NT2/D1 (cell line): ENCODE measurements around the gene ZSCAN10.

Source experiments
- DNase-seq: peaks from one replicate; pipeline ENCODE4 v3.0.0-alpha.2; 2011; ENCODE audit warnings: low read depth, low spot score
- H3K27me3 ChIP-seq: 2 replicates; pipeline ENCODE4 v1.6.0; 2011; ENCODE audit warnings: mild to moderate bottlenecking; ENCODE audit not compliant: insufficient read length, insufficient read depth
- H3K36me3 ChIP-seq: 2 replicates; pipeline ENCODE4 v1.6.1; 2011; ENCODE audit warnings: mild to moderate bottlenecking, low read length, mixed read lengths; ENCODE audit not compliant: insufficient read depth, insufficient read length
- H3K4me1 ChIP-seq: 2 replicates; pipeline ENCODE4 v1.5.1; 2011; ENCODE audit not compliant: insufficient read depth, insufficient read length
- H3K4me3 ChIP-seq: 2 replicates; pipeline ENCODE4 v1.5.1; 2011; ENCODE audit warnings: low read depth; ENCODE audit not compliant: insufficient read length
- H3K9ac ChIP-seq: 2 replicates; pipeline ENCODE4 v1.6.0; 2011; ENCODE audit warnings: low read depth; ENCODE audit not compliant: insufficient read length
- H3K9me3 ChIP-seq: 2 replicates; pipeline ENCODE4 v1.5.1; 2011; ENCODE audit warnings: mild to moderate bottlenecking, low read length; ENCODE audit not compliant: insufficient read depth
- SUZ12 ChIP-seq: IDR thresholded peaks from 2 replicates; pipeline ENCODE4 v1.6.1; 2011; ENCODE audit not compliant: insufficient read length, insufficient read depth; ENCODE audit errors: extremely low read depth
- YY1 ChIP-seq: IDR thresholded peaks from 2 replicates; pipeline ENCODE4 v1.6.1; 2011; ENCODE audit not compliant: insufficient read length, insufficient read depth
- ZNF274 ChIP-seq: IDR thresholded peaks from 2 replicates; pipeline ENCODE4 v1.6.1; 2011; ENCODE audit warnings: mild to moderate bottlenecking, low read depth, low read length

The ZSCAN10 gene

GRCh38 chr16:3038896-3039295 is 60.2 kb downstream of the ZSCAN10 start:
- Histone ChIP-seq H3K36me3 (no peaks in the 10 kb centered on the region), H3K4me1 (peaks cover 21% of the 10 kb centered on the region), H3K4me3 (no peak overlapping the region), H3K9ac (no peak overlapping the region), H3K9me3 (no peaks in the 10 kb centered on the region), H3K27me3 (peaks cover 67% of the 10 kb centered on the region)
- DNase-seq, result no peak
- no peak for TF ChIP-seq YY1
- no peak for TF ChIP-seq SUZ12
- TF ChIP-seq ZNF274, result no peak
